ENCODE data around the gene UGT8.

Gene UGT8

DNA sequence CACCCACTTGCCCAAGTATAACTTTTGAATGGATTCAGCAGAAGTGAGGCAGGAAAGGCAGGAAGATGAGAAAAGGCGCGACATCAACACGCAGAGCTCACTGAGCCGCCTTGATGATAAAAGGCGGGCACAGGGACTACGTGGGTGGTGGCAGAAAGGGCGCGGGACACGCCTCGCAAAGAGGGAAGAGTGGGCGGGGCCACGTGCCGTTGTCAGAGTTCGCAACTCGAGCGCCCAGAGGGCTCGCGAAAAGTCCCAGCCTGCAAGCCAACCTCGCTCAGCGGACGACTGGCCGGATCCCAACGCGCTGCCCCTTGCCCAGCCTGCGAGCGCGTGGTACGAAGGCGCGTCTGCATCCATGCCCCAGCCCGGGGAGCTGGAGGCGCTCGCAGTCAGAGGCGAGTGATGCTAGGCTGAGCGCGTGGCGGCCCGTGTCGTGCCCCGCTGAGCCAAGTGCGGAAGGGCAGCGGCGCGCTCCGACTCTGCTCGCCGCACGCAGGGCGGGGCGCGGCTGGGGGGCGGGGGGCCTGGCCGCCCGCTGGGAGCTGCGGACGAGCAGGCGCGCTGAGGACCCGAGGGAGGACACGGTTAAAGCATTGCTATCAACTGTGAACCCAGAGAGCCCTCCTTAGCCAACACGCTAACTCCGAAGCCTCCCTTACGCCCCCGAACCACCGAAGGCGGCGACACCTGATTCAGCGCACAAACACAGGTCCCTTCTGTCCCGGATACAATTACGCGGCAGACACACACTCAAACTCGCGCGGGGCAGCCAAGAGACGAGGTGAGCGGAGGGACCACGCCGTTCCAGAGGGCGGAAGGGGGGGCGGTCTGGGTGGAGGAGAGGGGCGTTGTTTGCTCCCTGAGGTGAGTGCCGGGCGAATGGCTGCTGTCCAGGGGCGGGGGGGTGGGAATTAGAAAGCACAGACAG, at the start of gene UGT8:
Gene UGT8 (plus strand): TSS at position 617 of the 931 bp plus-strand sequence. CDS start 24,074 bp downstream, outside the sequence.
- TF ChIP-seq, protein P1, sequence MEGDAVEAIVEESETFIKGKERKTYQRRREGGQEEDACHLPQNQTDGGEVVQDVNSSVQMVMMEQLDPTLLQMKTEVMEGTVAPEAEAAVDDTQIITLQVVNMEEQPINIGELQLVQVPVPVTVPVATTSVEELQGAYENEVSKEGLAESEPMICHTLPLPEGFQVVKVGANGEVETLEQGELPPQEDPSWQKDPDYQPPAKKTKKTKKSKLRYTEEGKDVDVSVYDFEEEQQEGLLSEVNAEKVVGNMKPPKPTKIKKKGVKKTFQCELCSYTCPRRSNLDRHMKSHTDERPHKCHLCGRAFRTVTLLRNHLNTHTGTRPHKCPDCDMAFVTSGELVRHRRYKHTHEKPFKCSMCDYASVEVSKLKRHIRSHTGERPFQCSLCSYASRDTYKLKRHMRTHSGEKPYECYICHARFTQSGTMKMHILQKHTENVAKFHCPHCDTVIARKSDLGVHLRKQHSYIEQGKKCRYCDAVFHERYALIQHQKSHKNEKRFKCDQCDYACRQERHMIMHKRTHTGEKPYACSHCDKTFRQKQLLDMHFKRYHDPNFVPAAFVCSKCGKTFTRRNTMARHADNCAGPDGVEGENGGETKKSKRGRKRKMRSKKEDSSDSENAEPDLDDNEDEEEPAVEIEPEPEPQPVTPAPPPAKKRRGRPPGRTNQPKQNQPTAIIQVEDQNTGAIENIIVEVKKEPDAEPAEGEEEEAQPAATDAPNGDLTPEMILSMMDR (IDR thresholded peaks at IDR 0.05; ENCODE audit: extremely low read depth, missing control alignments) = no peak
- DNase-seq (ENCODE audit: low spot score) = peak; percentile 32

- DNase-seq (ENCODE audit: low spot score) = no peak
Measured at GRCh38 chr4:114549638-114550037, 49.0 kb upstream of the UGT8 start.

GRCh38 chr4:114558446-114559020, 40.1 kb upstream of the UGT8 start:
- DNase-seq (ENCODE audit: low spot score) = no peak
- TF ChIP-seq, protein P1 (IDR thresholded peaks at IDR 0.05; ENCODE audit: extremely low read depth, missing control alignments) = no peak

More at GRCh38 chr4:114549638-114550037, 49.0 kb upstream of the UGT8 start:
- TF ChIP-seq, protein P1 (IDR thresholded peaks at IDR 0.05; ENCODE audit: extremely low read depth, missing control alignments) = no peak

DNA sequence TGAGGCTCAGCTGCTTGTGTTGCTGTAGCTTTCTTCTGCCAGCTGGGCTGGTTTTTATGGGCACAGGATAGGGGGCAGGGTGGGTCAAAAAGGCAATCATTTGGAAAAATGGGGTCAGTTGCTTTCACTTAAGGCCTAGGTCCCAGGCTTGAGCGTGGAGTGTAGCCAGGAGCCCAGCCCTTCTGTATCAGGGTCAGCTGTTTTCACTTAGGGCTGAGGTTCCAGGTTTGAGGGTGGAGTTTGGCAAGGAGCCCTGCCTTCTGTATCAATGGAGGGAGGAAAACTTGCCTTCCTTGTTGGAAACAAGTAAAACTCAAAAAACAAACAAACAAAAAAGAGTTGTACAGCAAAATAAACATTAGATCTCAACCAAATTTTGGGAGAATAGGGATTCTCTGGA, 37.0 kb upstream of the UGT8 start:
- DNase-seq (ENCODE audit: low spot score) = no peak
- TF ChIP-seq, protein P1 (IDR thresholded peaks at IDR 0.05; ENCODE audit: extremely low read depth, missing control alignments) = no peak

DNA sequence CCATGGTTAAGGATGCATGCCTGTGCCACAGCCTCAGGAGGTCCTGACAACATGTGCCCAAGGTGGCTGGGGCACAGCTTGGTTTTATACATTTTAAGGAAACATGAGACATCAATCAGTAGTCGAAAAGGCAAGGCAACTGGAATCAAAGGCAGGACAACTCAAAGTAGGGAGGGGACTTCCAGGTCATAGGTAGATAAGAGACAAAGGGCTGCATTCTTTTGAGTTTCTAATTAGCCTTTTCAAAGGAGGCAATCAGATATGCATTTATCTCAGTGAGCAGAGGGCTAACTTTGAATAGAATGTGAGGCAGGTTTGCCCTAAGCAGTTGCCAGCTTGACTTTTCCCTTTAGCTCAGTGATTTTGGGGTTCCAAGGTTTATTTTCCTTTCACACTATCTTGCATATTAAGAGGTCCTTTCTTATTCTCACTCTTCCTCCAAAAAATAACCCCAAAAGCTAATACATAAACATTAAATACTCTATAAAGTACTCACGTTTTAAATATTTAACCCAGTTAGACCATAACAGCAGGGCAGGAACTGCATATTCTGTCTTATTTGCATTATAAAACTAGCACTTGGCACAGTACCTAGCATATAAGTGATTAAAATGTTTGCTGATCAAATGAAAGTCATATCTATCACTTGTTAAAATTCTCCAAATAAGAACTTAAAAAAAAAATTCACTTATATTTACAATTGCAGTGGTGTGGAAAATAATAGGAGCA, 36.3 kb upstream of the UGT8 start:
- TF ChIP-seq, protein P1 (IDR thresholded peaks at IDR 0.05; ENCODE audit: extremely low read depth, missing control alignments) = no peak
- DNase-seq (ENCODE audit: low spot score) = no peak

GRCh38 chr4:114563536-114564315, 34.9 kb upstream of the UGT8 start:
- TF ChIP-seq, protein P1 (IDR thresholded peaks at IDR 0.05; ENCODE audit: extremely low read depth, missing control alignments) = no peak
- DNase-seq (ENCODE audit: low spot score) = no peak
